MM.1S (cell line): ENCODE measurements around the gene ATG4B.

Experiments used
- CTCF ChIP-seq: fragments of 300-600 bp; sonication (generic); IDR thresholded peaks from 2 replicates; pipeline ENCODE4 v1.5.1; 2016; ENCODE audit warnings: antibody characterized with exemption, low read length, mixed read lengths
- EZH2phosphoT487 ChIP-seq: fragments of 300-600 bp; sonication (generic); IDR thresholded peaks from 2 replicates; pipeline ENCODE4 v1.6.1; 2018; ENCODE audit warnings: antibody characterized with exemption, low read length

GRCh38 chr2:241608881-241609280, 28.6 kb upstream of the ATG4B start:
- no peak for TF ChIP-seq CTCF
- no peak for TF ChIP-seq EZH2phosphoT487
